Measurements from ENCODE around the gene KIF3A. TPM values are rescaled to one million over a fixed set of nuclear protein-coding genes. Genes with fewer than 3 reads are reported as not detected.

The KIF3A gene
- 95.8 TPM for total RNA-seq

DNA sequence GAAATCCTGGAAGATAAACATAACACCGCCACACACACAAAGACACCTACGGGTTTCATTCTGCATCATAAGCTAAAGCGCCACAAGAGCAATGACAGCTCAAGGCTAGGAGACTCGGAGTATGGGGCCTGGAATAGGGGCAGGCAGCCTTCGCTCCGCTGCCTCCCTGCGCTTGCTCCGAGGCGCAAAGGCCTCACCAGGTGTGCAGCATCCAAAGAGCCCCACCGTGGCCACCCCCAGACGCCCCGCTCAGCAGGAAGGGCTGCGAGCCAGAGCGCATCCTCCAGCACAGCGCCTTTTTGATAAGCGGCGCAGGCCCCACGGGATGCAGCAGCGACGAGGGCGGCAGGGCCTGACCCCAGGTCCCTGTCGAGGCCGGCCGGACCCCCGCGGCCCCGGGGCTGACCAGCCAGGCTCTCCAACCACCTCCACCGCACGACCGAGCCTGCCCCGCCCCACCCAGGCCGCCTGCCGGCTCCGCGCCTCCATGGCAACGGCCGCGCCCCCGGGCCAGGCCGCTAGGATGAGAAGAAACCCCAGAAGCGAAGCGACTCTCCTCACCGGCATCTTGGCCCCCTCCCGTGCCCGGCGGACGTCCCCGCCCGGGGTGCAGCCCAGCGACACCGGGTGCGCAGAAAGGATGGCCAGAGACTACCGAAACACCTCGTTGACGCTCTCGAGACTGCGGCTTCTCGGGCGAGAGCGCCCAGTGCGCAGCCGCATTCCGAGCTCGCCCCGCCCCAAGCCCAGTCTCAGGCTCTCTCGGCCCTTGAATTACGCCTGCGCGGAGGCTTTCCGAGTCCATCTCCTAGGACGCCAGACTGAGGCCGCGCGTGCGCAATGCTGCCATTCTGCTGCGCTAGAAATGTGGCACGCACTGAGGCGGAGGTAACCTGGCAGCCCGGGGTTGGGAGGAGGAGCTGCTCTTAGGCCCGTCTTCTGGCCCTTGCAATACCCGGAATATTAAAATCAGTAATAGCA is at the start of gene KIF3A:
Gene KIF3A (minus strand): TSS at position 694 of the 981 bp plus-strand sequence. CDS start 127 bp downstream, at position 567.
- no peak for FAIRE-seq
- DNase-seq (ENCODE audit: low spot score in 2 of 2): peak; percentile 96 to 98

- no peak for DNase-seq (ENCODE audit: low spot score in 2 of 2)
- FAIRE-seq: no peak
Observed at GRCh38 chr5:132787076-132787475, 49.7 kb upstream of the KIF3A start.

- no peak for DNase-seq (ENCODE audit: low spot score in 2 of 2)
- no peak for FAIRE-seq
Observed at GRCh38 chr5:132785864-132786263, 48.5 kb upstream of the KIF3A start.

DNA sequence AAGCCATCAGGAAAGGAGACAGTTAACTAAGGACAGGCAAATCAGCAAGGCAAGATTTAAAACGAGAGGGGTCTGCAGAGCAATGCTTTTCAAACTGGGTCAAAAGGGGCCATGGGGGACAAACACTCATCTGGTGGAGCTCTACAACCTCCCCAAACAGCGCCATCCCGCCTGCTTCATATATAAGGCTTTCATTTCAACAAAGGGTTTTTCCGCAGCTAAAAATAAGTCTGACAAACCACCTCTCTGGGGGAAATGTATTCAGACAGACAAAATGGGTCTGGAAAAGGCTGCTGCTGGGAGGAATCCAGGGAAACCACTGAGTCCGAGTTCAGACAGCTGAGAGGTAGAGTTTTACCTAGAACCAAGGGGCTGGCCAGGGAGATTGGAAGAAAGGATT is 48.0 kb upstream of the KIF3A start:
- DNase-seq (ENCODE audit: low spot score in 2 of 2): no peak
- FAIRE-seq: no peak

DNA sequence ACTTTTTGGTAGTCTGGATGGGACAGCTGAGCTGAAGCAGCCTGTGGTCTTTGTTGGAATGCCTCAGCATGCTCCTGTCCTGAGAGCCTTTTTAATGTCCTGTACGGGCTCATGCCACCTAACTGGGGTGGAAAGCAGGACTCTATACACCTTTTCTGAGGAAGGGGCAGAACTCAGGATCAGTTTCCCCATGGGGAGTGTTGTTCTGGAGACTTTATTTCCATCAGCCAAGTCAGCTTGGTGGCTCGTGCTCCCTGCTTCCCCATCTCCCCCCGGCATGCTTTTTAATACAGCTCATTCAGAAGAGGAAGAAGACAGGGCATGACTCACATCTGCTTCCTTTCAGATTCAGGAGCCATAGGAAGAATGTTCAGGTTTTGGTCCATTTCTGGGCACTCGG is 44.8 kb upstream of the KIF3A start:
- FAIRE-seq (no peak), DNase-seq (ENCODE audit: low spot score in 2 of 2) (no peak)

- FAIRE-seq: no peak
Observed at GRCh38 chr5:132781029-132781428, 43.7 kb upstream of the KIF3A start.

DNA sequence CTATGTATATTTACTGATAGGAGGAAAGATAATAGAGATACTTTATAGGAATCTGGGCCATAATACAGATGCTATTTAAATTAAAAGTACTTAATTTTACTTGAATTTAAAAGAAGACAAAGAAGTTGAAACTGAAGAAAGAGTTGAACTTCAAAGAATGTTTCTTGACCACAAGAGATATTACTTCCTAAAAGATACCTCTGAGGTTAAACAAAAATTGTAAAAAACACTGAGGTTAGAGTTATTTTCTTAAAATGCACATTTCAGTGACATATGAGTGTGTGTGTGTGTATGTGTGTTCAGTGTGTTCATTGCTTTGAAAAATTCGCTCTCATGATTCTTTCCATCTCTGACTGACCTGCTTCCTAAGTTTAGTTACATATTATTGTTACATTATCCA is 43.2 kb upstream of the KIF3A start:
- FAIRE-seq (no peak), DNase-seq (ENCODE audit: low spot score in 2 of 2) (no peak)

More at GRCh38 chr5:132781029-132781428, 43.7 kb upstream of the KIF3A start:
- DNase-seq (ENCODE audit: low spot score in 2 of 2): no peak

GRCh38 chr5:132779961-132780360 is 42.6 kb upstream of the KIF3A start:
- FAIRE-seq: peak; percentile 59

GRCh38 chr5:132778856-132779255 is 41.5 kb upstream of the KIF3A start:
- DNase-seq (ENCODE audit: low spot score in 2 of 2) (no peak), FAIRE-seq (no peak)

More at GRCh38 chr5:132779961-132780360, 42.6 kb upstream of the KIF3A start:
- no peak for DNase-seq (ENCODE audit: low spot score in 2 of 2)

DNA sequence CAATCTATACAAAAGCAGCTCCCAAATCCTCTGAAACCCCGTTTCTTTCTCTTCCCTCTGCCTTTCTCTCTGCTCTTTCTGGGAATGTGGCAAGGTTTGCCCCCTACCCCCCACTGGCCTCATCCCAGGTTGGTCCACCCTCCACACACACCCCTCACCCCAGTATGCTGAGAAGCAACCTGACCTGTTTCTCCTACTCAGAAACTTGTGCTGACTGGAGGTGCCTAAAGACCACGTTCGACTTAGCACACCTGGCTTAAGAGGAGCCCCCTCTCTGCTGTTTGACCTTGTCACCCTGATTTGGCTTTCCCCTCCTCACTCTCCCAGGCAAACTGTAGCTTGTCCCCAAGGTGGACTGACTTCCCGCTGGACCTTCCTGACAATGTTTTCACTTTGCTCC is 40.8 kb upstream of the KIF3A start:
- DNase-seq (ENCODE audit: low spot score in 2 of 2) (no peak), FAIRE-seq (no peak)

GRCh38 chr5:132777209-132778069 is 40.1 kb upstream of the KIF3A start, which contains the start of gene SEPTIN8:
Gene SEPTIN8, minus strand, starts transcription at chr5:132777239. Its CDS starts 102 bp downstream, at chr5:132777137.
- DNase-seq (ENCODE audit: low spot score in 2 of 2) (peak; percentile 75 to 86), FAIRE-seq (no peak)

DNA sequence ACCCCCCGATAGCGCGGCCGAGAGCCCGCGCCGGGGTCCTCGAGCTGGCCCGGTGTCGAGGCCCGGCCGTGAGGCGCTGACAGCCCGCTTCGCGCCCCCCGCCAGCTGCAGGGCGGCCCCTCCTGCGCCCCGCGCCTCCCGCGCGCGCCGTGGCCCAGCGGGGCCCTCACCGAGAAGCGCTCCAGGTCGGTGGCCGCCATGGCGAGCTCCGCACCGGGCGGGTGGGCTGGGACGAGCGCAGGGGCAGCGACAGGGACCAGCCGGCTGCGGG is 39.5 kb upstream of the KIF3A start:
- FAIRE-seq (no peak), DNase-seq (ENCODE audit: low spot score in 2 of 2) (no peak)

DNA sequence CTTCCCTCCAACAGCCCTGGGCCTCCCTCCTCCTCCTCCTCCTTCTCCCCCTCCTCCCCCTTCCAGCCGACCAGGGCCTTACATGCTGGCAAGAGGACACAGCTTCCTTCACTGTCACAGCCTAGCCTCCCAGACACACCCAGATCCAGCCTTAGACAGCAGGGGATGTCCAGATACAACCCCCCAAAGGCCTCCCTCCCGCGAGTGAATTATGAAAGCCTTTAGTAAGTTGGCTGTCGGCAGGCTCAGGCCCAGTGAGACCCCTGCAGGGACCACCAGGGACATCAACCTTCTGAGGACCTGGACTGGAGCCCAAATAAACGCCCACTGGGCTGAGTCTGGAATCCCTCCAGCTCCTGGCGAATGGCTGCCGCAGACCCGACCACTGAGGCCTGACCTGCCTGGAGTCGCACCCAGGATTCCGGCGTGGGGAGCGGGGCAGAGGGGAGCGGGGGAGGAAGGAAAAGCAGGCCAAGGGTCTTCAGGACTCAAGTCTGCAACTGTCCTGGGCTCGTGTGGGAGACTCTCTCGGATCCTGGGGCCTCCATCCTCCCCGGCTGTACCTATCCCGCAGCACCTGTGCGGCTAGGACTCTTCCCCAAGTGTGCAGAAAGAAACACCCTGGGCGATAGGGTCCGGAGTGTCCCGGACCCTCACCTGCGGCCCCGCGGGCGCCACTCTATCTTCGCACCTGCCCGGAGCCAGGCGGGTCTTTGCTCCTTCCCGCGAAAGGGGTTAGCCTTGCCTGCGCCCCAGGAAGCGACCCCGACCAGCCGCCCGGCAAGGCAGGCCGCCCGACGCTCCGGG is 39.0 kb upstream of the KIF3A start:
- FAIRE-seq (no peak), DNase-seq (ENCODE audit: low spot score in 2 of 2) (peak in 1 of 2 donors; percentile 69)

GRCh38 chr5:132775476-132775961 is 38.2 kb upstream of the KIF3A start:
- no peak for DNase-seq (ENCODE audit: low spot score in 2 of 2)
- FAIRE-seq: no peak

- no peak for DNase-seq (ENCODE audit: low spot score in 2 of 2)
Observed at GRCh38 chr5:132774896-132775295, 37.5 kb upstream of the KIF3A start.

DNA sequence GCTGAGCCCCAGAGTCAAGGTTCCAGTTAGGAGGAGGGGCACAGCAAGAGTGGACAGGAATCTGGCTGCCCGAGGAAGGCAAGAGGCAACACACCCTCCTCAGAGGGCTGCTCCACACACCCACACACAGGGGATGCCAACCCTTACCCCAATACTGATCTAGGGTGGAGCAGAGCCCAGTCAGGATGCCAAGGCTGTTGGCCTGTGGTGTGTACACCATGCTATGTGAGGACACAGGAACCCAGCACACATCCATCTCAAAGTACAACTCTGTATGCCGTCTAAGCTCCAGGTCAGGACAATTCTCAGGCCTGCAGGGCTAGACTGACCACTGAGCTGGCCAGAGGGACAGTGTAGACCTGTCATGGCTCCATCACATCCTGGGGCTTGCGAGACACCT is 37.1 kb upstream of the KIF3A start:
- FAIRE-seq: no peak
- DNase-seq (ENCODE audit: low spot score in 2 of 2): no peak

More at GRCh38 chr5:132774896-132775295, 37.5 kb upstream of the KIF3A start:
- FAIRE-seq: no peak

- FAIRE-seq: no peak
- no peak for DNase-seq (ENCODE audit: low spot score in 2 of 2)
Observed at GRCh38 chr5:132773601-132774355, 36.4 kb upstream of the KIF3A start.

DNA sequence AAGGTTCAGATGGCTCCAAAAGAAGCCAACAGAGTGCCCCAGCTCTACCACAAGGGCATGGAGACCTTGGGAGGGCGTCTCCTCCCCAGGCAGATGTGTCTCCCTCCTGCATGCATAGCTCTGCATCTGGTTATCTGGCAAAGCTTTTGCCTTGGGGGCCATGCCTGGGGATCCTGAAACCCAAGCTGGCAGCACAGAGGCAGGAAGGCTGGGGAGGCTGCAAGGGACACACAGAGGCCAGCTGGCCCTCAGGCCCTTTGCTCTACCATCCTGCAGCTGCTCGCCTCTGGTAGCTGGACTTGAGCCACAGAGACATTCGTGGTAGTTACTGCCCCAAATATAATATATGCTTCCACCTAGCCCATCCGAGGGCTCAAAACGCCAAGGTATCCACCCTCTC is 35.8 kb upstream of the KIF3A start:
- DNase-seq (ENCODE audit: low spot score in 2 of 2): no peak
- no peak for FAIRE-seq

GRCh38 chr5:132772291-132773070 is 35.1 kb upstream of the KIF3A start:
- DNase-seq (ENCODE audit: low spot score in 2 of 2) (no peak), FAIRE-seq (no peak)

All from frontal cortex (tissue), 4 donors.